GM21367 (cell line): ENCODE results near the gene DCAF4.
"Not testable (repeated sequence)": the region's sequence is repeated elsewhere in the genome, so short reads cannot be mapped to it uniquely, and the experiment has no call there.

Experiments used
- ATAC-seq: cut with Tn5 transposase; IDR thresholded peaks from one replicate; pipeline ENCODE4 v1.9.1; 2021; ENCODE audit not compliant: unreplicated experiment

DCAF4 gene

GRCh38 chr14:72929316-72930080 is 3.2 kb downstream of the DCAF4 start:
- ATAC-seq, result no peak

- ATAC-seq, result no peak
These were observed 6.6 kb downstream of the DCAF4 start for GRCh38 chr14:72932893-72933292.

- no peak for ATAC-seq
These were observed 13.4 kb downstream of the DCAF4 start for GRCh38 chr14:72939630-72940029.

GRCh38 chr14:72941286-72941985 is 15.2 kb downstream of the DCAF4 start:
- ATAC-seq, result no peak

GRCh38 chr14:72942934-72943333 is 16.7 kb downstream of the DCAF4 start:
- no peak for ATAC-seq

- no peak for ATAC-seq
These were observed 17.7 kb downstream of the DCAF4 start for GRCh38 chr14:72943876-72944430.

GRCh38 chr14:72945356-72946027 is 19.2 kb downstream of the DCAF4 start:
- ATAC-seq, result no peak

- no peak for ATAC-seq
These were observed 20.2 kb downstream of the DCAF4 start for GRCh38 chr14:72946491-72946890.

GRCh38 chr14:72947366-72948160 is 21.3 kb downstream of the DCAF4 start:
- ATAC-seq, result no peak

GRCh38 chr14:72948481-72949138 is 22.3 kb downstream of the DCAF4 start:
- ATAC-seq, result no peak

GRCh38 chr14:72952171-72952570 is 25.9 kb downstream of the DCAF4 start:
- no peak for ATAC-seq

GRCh38 chr14:72956741-72957140 is 30.5 kb downstream of the DCAF4 start:
- not testable (repeated sequence) for ATAC-seq

- no peak for ATAC-seq
These were observed 30.9 kb downstream of the DCAF4 start for GRCh38 chr14:72957213-72957612.

GRCh38 chr14:72958548-72958947 is 32.3 kb downstream of the DCAF4 start:
- no peak for ATAC-seq

- ATAC-seq, result not testable (repeated sequence)
These were observed 34.8 kb downstream of the DCAF4 start for GRCh38 chr14:72961016-72961415.

GRCh38 chr14:72961579-72962335 is 35.5 kb downstream of the DCAF4 start:
- no peak for ATAC-seq

- not testable (repeated sequence) for ATAC-seq
These were observed 36.1 kb downstream of the DCAF4 start for GRCh38 chr14:72962336-72962754.

- no peak for ATAC-seq
These were observed 36.6 kb downstream of the DCAF4 start for GRCh38 chr14:72962829-72963312.

- ATAC-seq, result no peak
These were observed 39.0 kb downstream of the DCAF4 start for GRCh38 chr14:72965249-72965648.
